GM19239 (cell line): ENCODE measurements around the gene CTU1.
A peak's percentile ranks its signal among the peaks of the same experiment; 100 is the strongest.

Experiments
- DNase-seq: peaks from one replicate; pipeline ENCODE4 v3.0.0; 2011; ENCODE audit warnings: low spot score; ENCODE audit not compliant: insufficient read length
- FAIRE-seq: peaks from 2 replicates; lab custom pipeline; 2011; peaks lifted over from hg19 to GRCh38; lab: Jason Lieb, UNC

CTU1 gene

DNA sequence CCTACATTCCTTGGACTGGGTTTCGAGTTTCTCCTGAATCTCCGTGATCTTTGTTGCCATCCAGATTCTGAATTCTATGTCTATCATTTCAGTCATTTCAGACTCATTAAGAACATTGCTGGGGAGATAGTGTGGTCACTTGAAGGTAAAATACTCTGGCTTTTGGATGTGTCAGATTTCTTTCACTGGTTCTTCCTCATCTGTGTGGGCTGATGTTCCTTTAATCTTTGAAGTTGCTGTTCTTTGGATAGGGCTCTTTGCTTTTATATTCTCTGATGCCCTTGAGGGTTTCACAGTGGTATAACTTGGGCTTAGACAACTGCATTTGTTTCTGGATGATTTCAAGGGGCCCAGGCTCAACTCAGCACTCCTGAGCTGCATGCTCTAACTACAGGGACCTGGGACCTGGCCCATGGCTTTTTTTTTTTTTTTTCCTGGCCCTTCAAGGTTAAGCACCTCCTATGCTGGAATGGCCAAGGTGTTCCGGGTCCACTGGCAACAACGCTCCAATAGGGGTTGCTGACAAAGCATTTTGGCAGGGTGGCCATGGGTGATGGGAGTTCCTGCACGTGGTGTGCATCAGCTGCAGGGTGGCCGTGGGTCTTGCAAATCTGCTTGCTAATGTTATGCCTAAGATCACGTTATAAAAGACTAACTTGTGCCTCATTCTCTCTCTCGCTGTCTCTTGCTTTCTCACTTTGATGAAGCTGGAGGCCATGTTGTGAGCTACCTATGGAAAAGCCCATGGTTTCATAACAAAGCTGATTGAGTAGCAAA lies 28.0 kb upstream of the CTU1 start:
- no peak for FAIRE-seq
- no peak for DNase-seq

DNA sequence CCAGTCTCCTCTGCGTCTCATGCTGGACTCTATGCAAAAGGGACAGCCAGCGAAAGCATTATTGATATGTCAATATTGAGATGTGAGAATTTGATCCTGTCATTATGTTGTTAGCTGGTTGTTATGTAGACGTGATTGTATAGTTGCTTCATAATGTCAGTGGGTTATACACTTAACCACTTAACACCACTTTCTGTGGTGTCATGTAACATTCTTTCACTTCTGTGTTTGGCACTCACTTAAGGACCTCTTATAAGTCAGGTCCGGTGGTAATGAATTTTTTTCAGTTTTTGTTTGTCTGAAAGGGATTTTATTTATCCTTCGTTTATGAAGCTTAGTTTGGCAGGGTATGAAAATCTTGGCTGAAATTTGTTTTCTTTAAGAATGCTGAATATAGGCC lies 26.8 kb upstream of the CTU1 start:
- FAIRE-seq = no peak

DNA sequence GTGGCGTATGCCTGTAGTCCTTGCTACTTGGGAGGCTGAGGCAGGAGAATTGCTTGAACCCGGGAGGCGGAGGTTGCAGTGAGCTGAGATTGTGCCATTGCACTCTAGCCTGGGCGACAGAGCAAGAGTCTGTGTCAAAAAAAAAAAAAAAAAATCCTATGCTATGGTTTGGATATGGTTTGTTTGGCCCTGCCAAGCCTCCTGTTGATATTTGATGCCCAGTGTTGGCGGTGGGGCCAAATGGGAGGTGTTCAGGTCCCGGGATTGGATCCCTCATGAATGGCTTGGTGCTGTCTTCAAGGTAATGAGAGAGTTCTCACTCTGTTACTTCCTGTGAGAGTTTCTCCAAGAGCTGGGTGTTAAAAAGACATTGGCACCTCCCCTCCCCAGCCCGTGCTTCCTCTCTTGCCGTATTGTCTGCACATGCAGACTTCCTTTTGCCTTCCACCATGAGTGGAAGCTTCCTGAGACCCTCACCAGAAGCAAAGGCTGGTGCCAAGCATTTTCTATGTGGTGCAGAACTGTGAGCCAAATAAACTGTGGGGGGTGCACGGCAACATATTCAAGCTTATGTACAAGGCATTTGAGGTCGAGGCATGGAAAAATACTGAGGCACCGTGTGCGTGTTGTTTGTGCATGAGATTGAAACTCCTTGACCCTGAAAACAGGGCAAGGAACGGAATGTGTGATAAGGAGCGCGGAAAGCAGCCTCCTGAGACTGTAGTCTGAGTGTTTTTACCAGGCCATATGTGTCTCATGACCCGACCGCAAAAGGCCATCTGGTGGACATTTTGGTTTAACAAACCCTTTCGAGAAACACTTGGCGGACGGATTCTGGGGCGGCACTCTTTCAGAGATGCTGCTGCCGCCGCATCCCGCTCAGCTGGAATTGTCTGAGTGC lies 23.8 kb upstream of the CTU1 start:
- FAIRE-seq (peak; percentile 37), DNase-seq (no peak)

More for the DNA sequence above, 26.8 kb upstream of the CTU1 start:
- no peak for DNase-seq

- DNase-seq (no peak), FAIRE-seq (no peak)
Measured at GRCh38 chr19:51129716-51130115, 21.5 kb upstream of the CTU1 start.

DNA sequence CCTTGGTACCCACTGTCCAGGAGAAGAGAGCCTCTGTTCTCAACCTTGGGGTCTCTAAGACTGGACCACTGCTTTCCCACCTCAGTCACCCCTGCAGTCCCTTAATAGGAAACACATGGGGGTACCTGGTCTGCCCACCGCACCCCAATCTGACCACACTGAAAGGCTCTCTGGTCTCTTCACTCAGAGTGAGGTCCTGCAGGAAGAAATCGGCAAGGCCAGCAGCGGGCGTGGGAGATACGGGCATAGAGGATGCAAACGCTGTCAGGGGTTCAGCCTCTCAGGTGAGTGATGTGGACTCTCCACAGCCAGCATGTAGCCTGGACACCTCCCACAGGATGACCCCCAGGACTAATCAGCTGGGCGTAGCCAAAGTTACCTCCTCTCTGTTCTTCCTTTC lies 20.0 kb upstream of the CTU1 start:
- FAIRE-seq (no peak), DNase-seq (no peak)

DNA sequence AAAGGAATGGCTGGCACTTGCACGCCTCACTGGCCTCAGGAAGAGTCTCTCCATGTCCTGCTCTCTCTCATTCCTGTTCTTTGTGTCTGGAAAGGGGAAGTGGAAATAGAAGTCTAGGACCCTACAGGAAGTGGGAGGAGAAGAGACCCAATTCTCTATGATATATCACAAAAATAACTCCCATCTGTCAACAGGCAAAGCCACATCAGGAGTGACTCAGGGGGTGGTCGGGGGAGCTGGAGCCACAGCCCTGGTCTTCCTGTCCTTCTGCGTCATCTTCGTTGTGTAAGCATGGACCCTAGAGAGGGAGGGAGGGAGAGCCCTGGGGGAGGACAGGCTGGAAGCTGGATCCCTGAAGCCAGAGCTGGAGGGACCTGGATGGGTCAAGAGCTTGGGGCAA lies 19.5 kb upstream of the CTU1 start:
- FAIRE-seq (no peak), DNase-seq (no peak)

DNA sequence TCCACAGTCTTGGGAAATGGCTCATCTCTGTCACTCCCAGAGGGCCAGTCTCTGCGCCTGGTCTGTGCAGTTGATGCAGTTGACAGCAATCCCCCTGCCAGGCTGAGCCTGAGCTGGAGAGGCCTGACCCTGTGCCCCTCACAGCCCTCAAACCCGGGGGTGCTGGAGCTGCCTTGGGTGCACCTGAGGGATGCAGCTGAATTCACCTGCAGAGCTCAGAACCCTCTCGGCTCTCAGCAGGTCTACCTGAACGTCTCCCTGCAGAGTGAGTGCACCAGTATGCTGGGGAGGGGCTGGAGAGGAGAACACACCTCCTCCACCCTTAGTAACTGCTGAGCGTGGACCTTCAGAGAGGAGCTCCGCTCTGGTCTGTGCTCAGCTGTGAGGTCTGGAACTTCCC lies 18.8 kb upstream of the CTU1 start:
- FAIRE-seq = no peak
- DNase-seq = no peak

GRCh38 chr19:51125421-51126075 lies 17.3 kb upstream of the CTU1 start:
- DNase-seq (no peak), FAIRE-seq (no peak)

GRCh38 chr19:51124729-51125128 lies 16.5 kb upstream of the CTU1 start, which contains the start of gene SIGLEC9:
Gene SIGLEC9 (plus strand): TSS chr19:51124906. CDS start chr19:51124975, 69 bp downstream.
- no peak for DNase-seq
- no peak for FAIRE-seq

DNA sequence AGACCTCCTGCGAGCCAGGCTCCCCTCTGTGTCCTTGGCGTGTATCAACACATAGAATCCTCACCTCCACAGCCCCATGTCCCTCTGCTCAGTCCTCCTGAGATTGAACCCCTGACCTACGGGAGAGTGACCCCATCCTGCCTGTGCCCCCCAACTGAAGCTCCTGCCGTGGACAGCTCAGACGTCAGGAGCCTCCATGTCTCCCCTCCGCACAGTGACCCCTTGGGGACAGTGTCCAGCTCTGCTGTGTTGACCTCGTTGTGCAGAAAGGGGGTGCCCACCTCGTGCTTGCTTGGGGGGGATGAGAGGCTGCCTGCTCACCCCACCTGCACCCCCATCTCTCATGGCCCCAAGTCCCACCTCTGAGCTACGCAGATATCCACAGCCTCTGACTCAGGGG lies 16.0 kb upstream of the CTU1 start:
- DNase-seq = no peak
- no peak for FAIRE-seq

DNA sequence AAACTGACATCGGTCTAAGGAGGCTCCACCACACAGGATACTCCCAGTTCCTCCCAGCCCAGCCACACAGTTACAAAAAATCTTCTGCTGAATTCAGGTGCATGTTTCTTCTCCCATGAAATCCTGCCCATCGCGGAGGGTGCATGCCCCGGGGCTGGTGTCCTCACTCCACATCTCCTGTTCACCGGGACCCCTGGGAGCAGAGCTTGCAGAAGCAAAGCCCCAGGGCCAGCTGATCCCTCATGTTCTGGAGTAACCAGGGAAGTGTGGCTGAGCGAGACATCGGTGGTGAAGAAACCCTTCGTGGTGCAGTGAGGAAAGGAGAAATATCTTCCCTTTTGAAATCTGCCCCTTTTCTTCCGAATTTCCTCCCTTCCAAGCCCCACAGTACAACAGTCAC lies 15.6 kb upstream of the CTU1 start:
- FAIRE-seq (no peak), DNase-seq (no peak)

DNA sequence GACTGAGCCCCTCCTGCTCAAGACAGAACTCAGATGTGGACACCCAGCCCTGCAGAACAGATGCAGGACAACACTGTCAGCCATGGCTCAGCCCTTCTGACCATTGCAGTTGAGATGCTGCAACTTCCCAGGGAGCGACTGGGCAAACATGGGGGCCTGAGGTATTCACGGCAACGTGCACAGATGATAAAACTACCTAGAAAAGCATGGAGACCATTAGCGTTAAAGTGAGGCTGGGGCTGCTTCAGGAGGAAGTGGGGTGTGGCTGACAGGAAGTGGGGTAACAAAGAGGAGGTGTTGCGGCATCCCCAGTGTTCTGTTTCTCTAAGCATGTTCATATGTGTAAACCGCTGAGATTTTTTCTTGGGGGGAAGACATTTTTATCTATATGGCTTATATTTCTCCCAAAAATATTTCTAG lies 15.2 kb upstream of the CTU1 start:
- DNase-seq (no peak), FAIRE-seq (no peak)

- no peak for FAIRE-seq
- no peak for DNase-seq
Measured at GRCh38 chr19:51122112-51122981, 14.1 kb upstream of the CTU1 start.

DNA sequence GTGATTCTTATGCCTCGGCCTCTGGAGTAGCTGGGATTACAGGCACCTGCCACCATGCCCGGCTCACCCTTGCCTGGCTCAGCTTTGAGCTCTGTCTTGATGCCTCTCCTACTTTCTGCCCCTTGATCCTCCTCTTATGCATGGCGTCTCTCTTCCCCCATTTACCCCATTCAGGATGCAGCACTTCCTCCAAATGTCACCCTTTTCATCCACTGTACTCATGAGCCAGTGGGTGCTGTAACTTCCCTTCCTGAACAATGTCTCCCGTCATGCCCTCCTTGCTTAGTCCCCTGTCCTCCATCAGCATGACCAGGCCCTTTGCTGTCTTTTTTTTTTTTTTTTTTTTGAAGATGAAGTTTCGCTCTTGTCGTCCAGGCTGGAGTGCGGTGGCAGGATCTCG lies 13.0 kb upstream of the CTU1 start:
- DNase-seq (no peak), FAIRE-seq (no peak)

- no peak for DNase-seq
- FAIRE-seq = no peak
Measured at GRCh38 chr19:51120160-51120559, 12.0 kb upstream of the CTU1 start.

GRCh38 chr19:51119611-51120010 lies 11.4 kb upstream of the CTU1 start:
- DNase-seq = no peak
- FAIRE-seq = no peak

GRCh38 chr19:51119101-51119500 lies 10.9 kb upstream of the CTU1 start:
- FAIRE-seq (no peak), DNase-seq (no peak)

- no peak for DNase-seq
- no peak for FAIRE-seq
Measured at GRCh38 chr19:51116736-51117286, 8.6 kb upstream of the CTU1 start.

DNA sequence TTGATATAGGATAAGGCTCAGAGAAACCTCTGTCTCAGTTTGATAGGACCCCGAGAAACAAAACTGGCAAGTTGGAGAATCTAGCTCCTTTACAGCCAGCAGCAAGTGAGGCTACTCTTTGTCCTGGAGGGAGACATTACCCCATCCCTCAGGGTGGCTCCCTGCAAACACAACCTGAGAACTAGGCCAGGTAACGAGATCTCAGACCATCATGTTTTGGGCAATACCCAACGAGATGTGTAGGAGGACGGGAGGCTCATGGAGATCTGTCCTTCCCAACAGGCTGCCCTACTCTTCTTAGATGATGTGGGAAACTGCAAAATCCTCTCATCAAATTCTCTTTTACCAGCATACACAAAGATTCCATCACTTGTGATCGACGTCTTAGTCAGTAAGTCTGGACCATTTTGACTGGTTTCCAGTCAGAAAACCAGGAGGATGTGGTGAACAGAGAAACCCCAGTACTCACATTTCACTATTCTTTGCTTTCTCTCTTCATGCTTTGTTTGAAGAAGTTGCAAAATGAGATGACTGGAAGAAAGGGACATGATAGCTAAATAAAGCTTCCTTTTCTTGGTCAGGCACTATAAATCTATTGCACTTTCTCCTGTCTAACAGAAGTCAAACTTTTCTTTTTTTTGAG lies 6.0 kb upstream of the CTU1 start:
- FAIRE-seq = no peak
- DNase-seq = no peak
